Hematopoietic multipotent progenitor cell (in vitro differentiated cells): Measurements from ENCODE around the gene OXSR1. TPM values are rescaled to one million over a fixed set of nuclear protein-coding genes. Genes with fewer than 3 reads are reported as not detected.
A peak's percentile ranks its signal among the peaks of the same experiment; 100 is the strongest.
"Not testable (repeated sequence)": the region's sequence is repeated elsewhere in the genome, so short reads cannot be mapped to it uniquely, and the experiment has no call there.

Experiments
- DNase-seq, 3 donors: peaks; one replicate each; pipeline ENCODE4 v3.0.0-alpha.2; 2011 to 2015; ENCODE audit warnings: low read depth in 2 of 3, low spot score in 2 of 3
- total RNA-seq: library from RNA; depleted of rRNA; stranded (reverse); fragments of >200 nt; gene quantifications from one replicate; pipeline ENCODE4 v1.2.3, GENCODE V29; 2012

The OXSR1 gene
- total RNA-seq, 1 donor, result 15.1 TPM

- DNase-seq, result no peak
Measured at GRCh38 chr3:38127611-38128302, 37.6 kb upstream of the OXSR1 start.

- DNase-seq, result no peak
Measured at GRCh38 chr3:38128303-38128655, 37.1 kb upstream of the OXSR1 start.

GRCh38 chr3:38129058-38129457, 36.3 kb upstream of the OXSR1 start:
- no peak for DNase-seq

GRCh38 chr3:38130631-38131065, 34.7 kb upstream of the OXSR1 start:
- DNase-seq, result no peak

GRCh38 chr3:38131621-38132369, 33.5 kb upstream of the OXSR1 start:
- peak in 1 of 3 donors; percentile 42 for DNase-seq

- DNase-seq, result no peak
Measured at GRCh38 chr3:38133209-38133556, 32.2 kb upstream of the OXSR1 start.

- DNase-seq, result no peak
Measured at GRCh38 chr3:38133557-38134405, 31.6 kb upstream of the OXSR1 start.

- not testable (repeated sequence) for DNase-seq
Measured at GRCh38 chr3:38134517-38135143, 30.7 kb upstream of the OXSR1 start.

GRCh38 chr3:38135621-38136277, 29.6 kb upstream of the OXSR1 start:
- DNase-seq, result peak in 1 of 3 donors; percentile 56

- DNase-seq, result no peak
Measured at GRCh38 chr3:38136393-38136776, 29.0 kb upstream of the OXSR1 start.

- peak; percentile 81 to 99 (median 98) for DNase-seq
Measured at GRCh38 chr3:38136777-38137614, 28.3 kb upstream of the OXSR1 start, which contains the start of gene ACAA1. ACAA1 (minus strand) TSS chr3:38137127; CDS start chr3:38137035, 92 bp downstream.

- no peak for DNase-seq
Measured at GRCh38 chr3:38137615-38138348, 27.6 kb upstream of the OXSR1 start.

GRCh38 chr3:38138349-38139190, 26.8 kb upstream of the OXSR1 start, which contains the start of gene MYD88:
MYD88 (plus strand) TSS chr3:38138661; CDS start chr3:38138701, 40 bp downstream.
- peak; percentile 49 to 92 (median 84) for DNase-seq

GRCh38 chr3:38139191-38139590, 26.1 kb upstream of the OXSR1 start:
- DNase-seq, result no peak

- DNase-seq, result no peak
Measured at GRCh38 chr3:38139652-38140051, 25.7 kb upstream of the OXSR1 start.

- no peak for DNase-seq
Measured at GRCh38 chr3:38140326-38141172, 24.8 kb upstream of the OXSR1 start.
